ENCODE measurements around the gene INPP4B. TPM values are rescaled to one million over a fixed set of nuclear protein-coding genes. Genes with fewer than 3 reads are reported as not detected.

INPP4B gene
- total and polyA plus RNA-seq, 7 donors: 4.2 to 27.3 (median 17.2) TPM

DNA sequence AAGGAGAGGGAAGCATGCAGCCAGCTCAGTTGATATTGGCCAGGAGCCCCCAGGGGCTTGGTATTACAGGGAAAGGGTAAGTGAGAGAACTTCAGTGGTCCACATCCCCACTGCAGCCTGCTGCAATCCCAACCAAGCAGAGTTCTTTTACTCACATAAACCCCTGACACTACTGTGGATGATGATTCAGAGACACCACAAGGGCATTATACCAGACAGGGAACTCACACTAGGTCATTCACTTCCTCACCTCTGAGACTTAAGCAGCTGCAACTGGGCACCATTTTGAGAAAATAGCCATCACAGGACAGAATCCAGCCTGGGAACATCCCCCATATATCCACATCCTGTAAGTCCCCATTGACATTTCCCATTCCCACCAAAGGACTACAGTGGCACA is 248.0 kb downstream of the INPP4B start:
- Histone ChIP-seq H3K27ac (no peak overlapping the region), H3K4me1 (no peaks in the 10 kb centered on the region), H3K27me3 (no peaks in the 10 kb centered on the region), H3K4me3 (no peak overlapping the region), H3K36me3 (no peaks in the 10 kb centered on the region), H3K9me3 (no peaks in the 10 kb centered on the region)
- intact Hi-C loops (cut with DNase I): no loop called here
- TF ChIP-seq EP300 (IDR thresholded peaks at IDR 0.05) (no peak), POLR2A (IDR thresholded peaks at IDR 0.05) (no peak), POLR2AphosphoS5 (IDR thresholded peaks at IDR 0.05) (no peak)
- DNase-seq: no peak

DNA sequence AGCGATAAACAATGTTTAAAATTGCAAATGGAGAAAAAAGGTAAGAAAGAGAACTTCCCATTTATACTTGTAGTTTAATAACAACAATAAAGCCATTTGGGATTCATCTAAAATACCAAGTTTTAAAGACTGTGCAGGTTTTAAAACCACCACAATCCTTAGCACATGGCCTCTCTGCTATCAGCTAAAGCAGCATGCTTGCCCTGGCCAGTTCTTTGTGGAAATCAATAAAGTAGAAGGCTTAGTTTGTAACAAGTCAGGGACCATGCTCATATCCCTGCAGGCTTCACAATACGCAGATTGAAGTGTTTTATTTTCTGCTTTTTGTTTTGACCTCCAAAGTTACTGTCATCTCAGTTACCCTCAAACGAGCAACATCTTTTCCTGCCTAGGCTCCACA is 249.5 kb downstream of the INPP4B start:
- no peak for TF ChIP-seq POLR2AphosphoS5 (IDR thresholded peaks at IDR 0.05)
- no peak for TF ChIP-seq POLR2A (IDR thresholded peaks at IDR 0.05)
- TF ChIP-seq, protein P1, sequence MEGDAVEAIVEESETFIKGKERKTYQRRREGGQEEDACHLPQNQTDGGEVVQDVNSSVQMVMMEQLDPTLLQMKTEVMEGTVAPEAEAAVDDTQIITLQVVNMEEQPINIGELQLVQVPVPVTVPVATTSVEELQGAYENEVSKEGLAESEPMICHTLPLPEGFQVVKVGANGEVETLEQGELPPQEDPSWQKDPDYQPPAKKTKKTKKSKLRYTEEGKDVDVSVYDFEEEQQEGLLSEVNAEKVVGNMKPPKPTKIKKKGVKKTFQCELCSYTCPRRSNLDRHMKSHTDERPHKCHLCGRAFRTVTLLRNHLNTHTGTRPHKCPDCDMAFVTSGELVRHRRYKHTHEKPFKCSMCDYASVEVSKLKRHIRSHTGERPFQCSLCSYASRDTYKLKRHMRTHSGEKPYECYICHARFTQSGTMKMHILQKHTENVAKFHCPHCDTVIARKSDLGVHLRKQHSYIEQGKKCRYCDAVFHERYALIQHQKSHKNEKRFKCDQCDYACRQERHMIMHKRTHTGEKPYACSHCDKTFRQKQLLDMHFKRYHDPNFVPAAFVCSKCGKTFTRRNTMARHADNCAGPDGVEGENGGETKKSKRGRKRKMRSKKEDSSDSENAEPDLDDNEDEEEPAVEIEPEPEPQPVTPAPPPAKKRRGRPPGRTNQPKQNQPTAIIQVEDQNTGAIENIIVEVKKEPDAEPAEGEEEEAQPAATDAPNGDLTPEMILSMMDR (IDR thresholded peaks at IDR 0.05): no peak
- TF ChIP-seq EP300 (IDR thresholded peaks at IDR 0.05): no peak
- no peaks in the 10 kb centered on the region for H3K36me3 ChIP-seq
- no peak overlapping the region for H3K4me3 ChIP-seq
- H3K27me3 ChIP-seq: no peaks in the 10 kb centered on the region
- H3K9me3 ChIP-seq: no peaks in the 10 kb centered on the region
- DNase-seq: no peak
- 83% methylated on average over 3 of the region's 3 CpGs for WGBS, 2 donors
- intact Hi-C loops (cut with DNase I): no loop called here
- no peaks in the 10 kb centered on the region for H3K4me1 ChIP-seq
- no peak overlapping the region for H3K27ac ChIP-seq

DNA sequence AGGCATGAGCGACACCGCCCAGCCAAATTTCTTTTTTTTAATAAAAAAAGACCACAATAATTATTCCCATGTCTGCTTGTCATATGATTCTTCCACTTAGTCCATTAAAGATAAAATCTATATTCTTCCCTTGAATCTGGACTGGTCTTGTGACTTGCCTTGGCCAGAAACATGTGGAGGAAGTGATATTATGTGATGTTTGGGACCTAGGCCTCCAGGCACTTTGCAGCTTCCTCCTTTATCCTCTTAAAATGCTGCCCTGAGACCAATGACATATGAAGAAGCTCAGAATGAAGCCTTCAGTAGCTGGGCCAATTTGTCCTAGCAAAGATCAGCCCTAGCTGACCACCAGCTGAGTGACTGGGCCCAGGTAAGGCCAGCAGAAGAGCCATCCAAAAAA is 250.0 kb downstream of the INPP4B start:
- 89 to 97% methylated on average over 2 of the region's 2 CpGs for WGBS, 2 donors
- H3K27me3 ChIP-seq: no peaks in the 10 kb centered on the region
- no peaks in the 10 kb centered on the region for H3K4me1 ChIP-seq
- H3K4me3 ChIP-seq: no peak overlapping the region
- H3K27ac ChIP-seq: no peak overlapping the region
- no peaks in the 10 kb centered on the region for H3K9me3 ChIP-seq
- TF ChIP-seq, protein P1 (IDR thresholded peaks at IDR 0.05): no peak
- TF ChIP-seq POLR2A (IDR thresholded peaks at IDR 0.05) (no peak), EP300 (IDR thresholded peaks at IDR 0.05) (no peak), POLR2AphosphoS5 (IDR thresholded peaks at IDR 0.05) (no peak)
- no peak for DNase-seq
- intact Hi-C loops (cut with DNase I): no loop called here
- no peaks in the 10 kb centered on the region for H3K36me3 ChIP-seq

DNA sequence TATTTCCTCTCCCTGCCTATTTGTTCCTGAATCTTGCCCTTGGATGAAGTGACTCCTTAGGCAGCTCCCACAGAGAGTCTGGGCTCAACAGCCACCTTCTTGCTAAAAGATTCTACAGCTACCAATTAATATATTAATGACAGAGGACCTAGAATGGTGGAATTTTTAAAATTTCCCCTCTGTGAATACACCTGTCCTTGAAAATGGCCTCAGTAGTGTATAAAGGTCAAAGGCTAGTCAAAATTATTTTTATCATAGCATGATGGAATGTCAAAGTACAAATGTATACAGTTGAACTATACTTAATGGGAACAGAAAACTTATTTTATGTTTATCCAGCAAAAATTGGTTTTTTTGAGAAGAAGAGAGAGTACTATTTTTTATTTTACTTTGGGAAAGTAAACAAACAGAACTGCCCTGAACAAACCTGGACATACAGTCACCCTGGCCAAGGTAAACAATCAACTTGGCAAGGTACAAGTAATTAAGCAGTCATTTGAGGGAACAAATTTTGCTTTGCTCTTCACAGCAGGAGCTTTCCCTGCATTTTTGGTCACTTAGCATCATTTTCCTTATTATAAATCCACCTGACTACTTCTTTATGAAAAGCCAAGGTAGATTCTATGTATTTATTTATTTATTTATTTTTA is 250.8 kb downstream of the INPP4B start:
- Histone ChIP-seq H3K4me3 (no peak overlapping the region), H3K27ac (no peak overlapping the region), H3K27me3 (no peaks in the 10 kb centered on the region), H3K4me1 (no peaks in the 10 kb centered on the region), H3K9me3 (no peaks in the 10 kb centered on the region), H3K36me3 (no peaks in the 10 kb centered on the region)
- no peak for DNase-seq
- TF ChIP-seq POLR2AphosphoS5 (IDR thresholded peaks at IDR 0.05) (no peak), POLR2A (IDR thresholded peaks at IDR 0.05) (no peak), EP300 (IDR thresholded peaks at IDR 0.05) (no peak)
- TF ChIP-seq, protein P1 (IDR thresholded peaks at IDR 0.05): no peak
- intact Hi-C loops (cut with DNase I): no loop called here

DNA sequence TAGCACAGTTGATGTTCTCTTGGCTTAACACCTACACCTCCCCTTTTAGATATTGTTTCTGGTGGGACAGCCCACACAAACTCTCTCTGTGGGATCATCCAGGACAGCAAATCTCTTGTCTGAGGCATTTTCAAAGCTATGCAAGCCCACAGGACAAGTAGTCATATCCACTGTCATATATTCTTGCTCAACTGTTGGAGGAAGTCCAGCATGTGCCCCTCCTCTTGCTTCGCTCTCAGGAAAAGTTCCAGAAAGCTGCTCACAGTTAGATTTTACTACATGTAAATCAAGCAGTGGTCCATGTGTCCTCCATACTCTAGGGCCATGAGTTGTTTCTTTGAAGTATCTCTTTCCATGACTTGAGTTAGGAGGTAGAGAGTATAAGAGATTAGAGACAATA is 260.7 kb downstream of the INPP4B start:
- DNase-seq: no peak
- no peaks in the 10 kb centered on the region for H3K27me3 ChIP-seq
- WGBS, 2 donors: 91 to 96% methylated on average over 1 of the region's 1 CpG
- no peaks in the 10 kb centered on the region for H3K9me3 ChIP-seq
- intact Hi-C loops (cut with DNase I): no loop called here
- no peaks in the 10 kb centered on the region for H3K36me3 ChIP-seq
- no peak overlapping the region for H3K27ac ChIP-seq
- H3K4me1 ChIP-seq: no peaks in the 10 kb centered on the region
- H3K4me3 ChIP-seq: no peak overlapping the region
- TF ChIP-seq, protein P1 (IDR thresholded peaks at IDR 0.05): no peak
- TF ChIP-seq POLR2A (IDR thresholded peaks at IDR 0.05) (no peak), POLR2AphosphoS5 (IDR thresholded peaks at IDR 0.05) (no peak), EP300 (IDR thresholded peaks at IDR 0.05) (no peak)
